ENCODE data around the gene DHDH.

The DHDH gene

GRCh38 chr19:48950830-48951519, 17.5 kb downstream of the DHDH start:
- no peak for DNase-seq (ENCODE audit: low read depth)

- DNase-seq (ENCODE audit: low read depth), result no peak
Measured at GRCh38 chr19:48953141-48953540, 19.6 kb downstream of the DHDH start.

GRCh38 chr19:48953990-48954594, 20.6 kb downstream of the DHDH start:
- no peak for DNase-seq (ENCODE audit: low read depth)

GRCh38 chr19:48954595-48955307, 21.3 kb downstream of the DHDH start, which contains the start of gene BAX:
BAX (plus strand) TSS chr19:48954875; CDS start chr19:48954929, 54 bp downstream.
- DNase-seq (ENCODE audit: low read depth), result peak; percentile 96

- no peak for DNase-seq (ENCODE audit: low read depth)
Measured at GRCh38 chr19:48955308-48955958, 21.9 kb downstream of the DHDH start.

- DNase-seq (ENCODE audit: low read depth), result no peak
Measured at GRCh38 chr19:48958006-48958405, 24.5 kb downstream of the DHDH start.

- DNase-seq (ENCODE audit: low read depth), result no peak
Measured at GRCh38 chr19:48959341-48960239, 26.1 kb downstream of the DHDH start.

- no peak for DNase-seq (ENCODE audit: low read depth)
Measured at GRCh38 chr19:48961051-48961649, 27.7 kb downstream of the DHDH start.

GRCh38 chr19:48961673-48962028, 28.2 kb downstream of the DHDH start:
- no peak for DNase-seq (ENCODE audit: low read depth)

GRCh38 chr19:48962029-48962848, 28.7 kb downstream of the DHDH start:
- DNase-seq (ENCODE audit: low read depth), result peak; percentile 56

- DNase-seq (ENCODE audit: low read depth), result no peak
Measured at GRCh38 chr19:48962849-48963165, 29.3 kb downstream of the DHDH start.

GRCh38 chr19:48963371-48964204, 30.1 kb downstream of the DHDH start:
- DNase-seq (ENCODE audit: low read depth), result peak; percentile 74

- DNase-seq (ENCODE audit: low read depth), result peak; percentile 78
Measured at GRCh38 chr19:48964205-48965039, 30.9 kb downstream of the DHDH start.

GRCh38 chr19:48965040-48965805, 31.7 kb downstream of the DHDH start, which contains the start of gene FTL:
FTL (plus strand) TSS chr19:48965309; CDS start chr19:48965508, 199 bp downstream.
- peak; percentile 96 for DNase-seq (ENCODE audit: low read depth)

GRCh38 chr19:48965806-48966540, 32.5 kb downstream of the DHDH start:
- DNase-seq (ENCODE audit: low read depth), result peak; percentile 82

- DNase-seq (ENCODE audit: low read depth), result no peak
Measured at GRCh38 chr19:48966541-48967345, 33.2 kb downstream of the DHDH start.

Measured in iris pigment epithelial cell (primary cell).